Stimulated activated CD4-positive, alpha-beta T cell treated with anti-CD3 and anti-CD28 coated beads, Interleukin-2, amount 100 ng/mL, for 48 hours (primary cell): ENCODE data around the gene LRRC36.
"Not testable (repeated sequence)": the region's sequence is repeated elsewhere in the genome, so short reads cannot be mapped to it uniquely, and the experiment has no call there.

ENCODE experiments used
- DNase-seq, 2 donors: peaks; one replicate each; pipeline ENCODE4 v3.0.0-alpha.2; 2020

Gene LRRC36

DNA sequence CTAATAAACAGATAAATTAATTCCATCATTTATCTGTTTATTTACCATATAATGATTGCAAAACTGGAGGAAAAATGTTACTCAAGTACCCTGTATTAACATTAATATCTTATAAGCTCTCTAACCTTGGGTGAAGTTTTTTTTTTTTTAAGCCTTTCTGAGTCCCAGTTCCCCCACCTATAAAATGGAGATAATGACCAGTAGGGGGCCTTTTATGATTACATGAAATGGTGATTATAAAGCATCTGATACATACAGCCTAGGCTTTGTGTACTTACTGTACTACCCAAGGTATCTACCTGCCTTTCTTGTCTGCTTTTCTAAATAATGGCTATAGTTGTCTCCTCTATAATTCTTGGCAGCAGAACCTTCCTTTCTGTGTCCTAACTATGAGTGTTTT is 22.6 kb downstream of the LRRC36 start:
- no peak for DNase-seq

GRCh38 chr16:67350324-67350723 is 23.7 kb downstream of the LRRC36 start:
- no peak for DNase-seq

- DNase-seq, result not testable (repeated sequence)
These were observed 25.8 kb downstream of the LRRC36 start for GRCh38 chr16:67352463-67352862.

GRCh38 chr16:67356396-67356795 is 29.8 kb downstream of the LRRC36 start:
- no peak for DNase-seq

- DNase-seq, result no peak
These were observed 30.9 kb downstream of the LRRC36 start for GRCh38 chr16:67357561-67357960.

GRCh38 chr16:67359540-67360269 is 33.1 kb downstream of the LRRC36 start:
- not testable (repeated sequence) for DNase-seq

- no peak for DNase-seq
These were observed 34.4 kb downstream of the LRRC36 start for GRCh38 chr16:67361038-67361437.

- DNase-seq, result no peak
These were observed 38.1 kb downstream of the LRRC36 start for GRCh38 chr16:67364600-67365235.

GRCh38 chr16:67370661-67371060 is 44.0 kb downstream of the LRRC36 start:
- DNase-seq, result no peak

GRCh38 chr16:67372664-67373063 is 46.0 kb downstream of the LRRC36 start:
- no peak for DNase-seq

DNA sequence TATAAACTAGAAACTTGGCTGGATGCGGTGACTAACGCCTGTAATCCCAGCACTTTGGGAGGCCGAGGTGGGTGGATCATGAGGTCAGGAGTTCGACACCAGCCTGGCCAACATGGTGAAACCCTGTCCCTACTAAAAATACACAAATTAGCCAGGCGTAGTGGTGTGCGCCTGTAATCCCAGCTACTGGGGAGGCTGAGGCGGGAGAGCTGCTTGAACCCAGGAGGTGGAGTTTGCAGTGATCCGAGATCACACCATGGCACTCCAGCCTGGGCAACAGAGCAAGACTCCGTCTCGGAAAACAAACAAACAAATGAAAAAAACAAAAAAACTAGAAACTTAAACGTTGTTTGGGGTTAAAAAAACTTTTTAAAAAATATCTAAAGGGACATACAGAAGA is 49.4 kb downstream of the LRRC36 start:
- DNase-seq, result not testable (repeated sequence)

DNA sequence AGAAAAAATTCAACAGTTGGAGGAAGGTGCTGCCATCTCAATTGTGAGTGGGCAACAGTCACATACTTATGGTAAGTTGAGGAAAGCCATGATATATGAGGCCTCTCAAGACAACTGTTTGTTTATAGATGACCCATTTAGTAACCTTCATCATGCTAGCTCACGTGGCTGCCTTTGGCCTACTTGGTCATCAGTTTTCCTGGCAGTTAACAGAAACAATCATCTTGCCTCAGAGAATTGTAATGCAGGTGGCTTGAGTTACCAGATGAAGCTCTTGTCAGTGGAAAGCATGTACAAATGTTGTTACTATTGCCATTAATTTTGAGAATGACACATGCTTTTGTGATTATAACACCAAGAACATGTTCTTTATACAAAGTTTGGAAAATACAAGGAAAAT is 52.0 kb downstream of the LRRC36 start:
- DNase-seq, result no peak

DNA sequence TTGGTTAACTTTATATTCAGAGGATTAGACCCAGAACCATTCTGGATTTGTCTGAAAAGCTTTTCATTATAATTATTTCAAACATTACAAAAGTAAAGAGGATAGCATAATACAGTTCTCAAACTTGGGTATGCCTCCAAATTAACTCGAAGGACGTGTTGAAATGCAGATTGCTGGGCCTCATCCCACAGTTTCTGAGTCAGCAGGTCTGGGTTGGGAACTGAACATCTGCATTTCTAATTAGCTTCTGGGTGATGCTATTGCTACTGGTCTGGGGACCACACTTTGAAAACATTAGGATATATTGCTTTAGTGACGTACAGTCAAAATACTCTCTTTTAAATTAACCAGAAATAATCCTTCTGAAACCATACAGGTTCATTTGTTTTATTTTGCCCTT is 56.7 kb downstream of the LRRC36 start:
- no peak for DNase-seq

DNA sequence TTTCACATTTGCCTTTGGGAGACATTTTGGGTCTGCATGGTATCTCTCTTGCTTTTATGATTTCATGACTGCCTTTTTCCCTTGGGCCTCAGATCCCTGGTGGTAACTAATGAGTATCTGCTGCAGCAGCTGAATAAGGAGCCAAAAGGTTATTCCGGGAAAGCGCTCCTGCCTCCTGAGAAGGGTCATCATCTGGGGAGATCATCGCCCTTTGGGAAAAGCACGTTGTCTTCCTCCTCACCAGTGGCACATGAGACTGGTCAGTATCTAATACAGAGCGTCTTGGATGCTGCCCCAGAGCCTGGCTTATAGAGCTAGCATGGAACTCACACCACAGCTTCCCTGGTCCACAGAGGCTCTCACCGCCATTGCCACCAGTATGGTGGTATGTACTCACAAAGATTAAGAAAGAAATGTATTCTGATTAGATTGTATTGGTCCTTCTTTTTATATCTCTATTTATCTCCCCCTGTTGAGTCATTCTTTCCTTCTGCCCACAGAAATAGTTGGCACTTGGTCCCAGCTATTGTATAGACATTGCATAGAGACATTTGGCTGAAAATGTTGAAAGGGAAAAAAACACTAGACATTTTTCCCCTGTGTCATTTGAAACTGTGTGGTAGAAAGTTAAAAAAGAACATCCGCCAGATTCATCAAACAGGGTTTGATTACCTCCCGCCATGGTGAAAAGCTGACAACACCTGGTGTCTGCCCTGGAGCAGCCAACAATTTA is 58.3 kb downstream of the LRRC36 start:
- no peak for DNase-seq

GRCh38 chr16:67386861-67387455 is 60.3 kb downstream of the LRRC36 start:
- no peak for DNase-seq

GRCh38 chr16:67387479-67388079 is 61.0 kb downstream of the LRRC36 start:
- no peak for DNase-seq

- DNase-seq, result no peak
These were observed 61.6 kb downstream of the LRRC36 start for GRCh38 chr16:67388191-67388590.

DNA sequence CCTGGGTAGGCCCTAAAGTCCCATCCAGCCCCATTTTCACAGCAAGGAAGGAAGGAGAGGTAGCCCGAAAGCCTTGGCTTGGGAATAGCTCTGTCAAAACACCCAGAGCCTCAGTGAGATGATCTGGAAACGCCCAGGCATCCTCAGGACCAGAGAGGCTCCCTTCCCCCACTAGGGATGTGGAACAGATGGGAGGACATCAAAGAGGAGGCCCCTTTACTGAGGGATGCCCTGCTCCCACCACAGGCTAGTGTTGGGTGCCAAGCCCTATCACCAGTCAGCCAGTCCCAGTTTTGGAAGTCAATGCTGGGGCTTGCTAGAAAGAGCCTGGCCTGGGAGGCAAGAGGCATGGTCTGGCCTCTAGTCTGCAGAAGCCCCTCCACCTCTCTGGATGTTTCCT is 62.0 kb downstream of the LRRC36 start:
- DNase-seq, result no peak

- DNase-seq, result no peak
These were observed 63.5 kb downstream of the LRRC36 start for GRCh38 chr16:67389911-67390815.

GRCh38 chr16:67390816-67391423 is 64.3 kb downstream of the LRRC36 start:
- DNase-seq, result no peak
